Measurements from ENCODE around the gene SRD5A1. TPM values are rescaled to one million over a fixed set of nuclear protein-coding genes. Genes with fewer than 3 reads are reported as not detected.

Gene SRD5A1
- total and polyA plus RNA-seq, 2 of the 8 experiments (the other 6 are each of a cell fraction or from before 2014, with no cell fraction given), result 34.7 to 42.4 TPM

- Histone ChIP-seq H3K4me2 (ENCODE audit: insufficient read depth in 1 of 2, low read depth in 2 of 2, low read length in 2 of 2) (no peak overlapping the region), H4K8ac (ENCODE audit: extremely low read depth, insufficient read depth, low read length) (no peak overlapping the region), H4K91ac (replicated peaks; ENCODE audit: insufficient read length, low read length) (no peak overlapping the region), H2BK20ac (ENCODE audit: low read length) (no peak overlapping the region), H3K79me2 (ENCODE audit: control insufficient read depth in 1 of 2, insufficient read depth in 2 of 2, low read length in 2 of 2) (no peaks in the 10 kb centered on the region), H2BK15ac (ENCODE audit: low read length) (no peak overlapping the region), H2BK5ac (ENCODE audit: low read depth, low read length) (no peak overlapping the region), H3K9me3 (ENCODE audit: insufficient read depth in 2 of 2, low read depth in 1 of 2, low read length in 1 of 2) (no peaks in the 10 kb centered on the region; a peak in 1 of 4 replicates), H2AK5ac (ENCODE audit: low read depth, low read length) (no peak overlapping the region), H3K4ac (replicated peaks; ENCODE audit: insufficient read length, low read depth, low read length) (no peak overlapping the region), H3K27me3 (replicated peaks in 1 of 4; ENCODE audit: control insufficient read depth in 3 of 4, extremely low read depth in 1 of 4, insufficient read depth in 3 of 4, low read length in 3 of 4) (peaks cover 0 to 19% (median 18%) of the 10 kb centered on the region in 4 experiments; a peak in 6 of 7 replicates), H2BK12ac (ENCODE audit: low read depth, low read length) (no peak overlapping the region), H3K27ac (ENCODE audit: low read depth, low read length) (no peak overlapping the region), H4K20me1 (replicated peaks in 1 of 2; ENCODE audit: control insufficient read depth in 1 of 2, insufficient read depth in 2 of 2, low read length in 2 of 2) (no peaks in the 10 kb centered on the region), H3K9ac (replicated peaks in 1 of 4; ENCODE audit: extremely low read depth in 1 of 4, low read depth in 3 of 4, low read length in 3 of 4) (no peak overlapping the region), H3K14ac (ENCODE audit: insufficient read length) (no peak overlapping the region), H3K36me3 (ENCODE audit: control insufficient read depth in 2 of 4, insufficient read depth in 4 of 4, low read length in 3 of 4) (no peaks in the 10 kb centered on the region), H2AFZ (ENCODE audit: low read length) (no peak overlapping the region), H3K4me3 (ENCODE audit: extremely low read depth in 1 of 4, insufficient read depth in 2 of 4, low read depth in 3 of 4, low read length in 4 of 4) (no peak overlapping the region), H3K56ac (replicated peaks; ENCODE audit: insufficient read length, low read depth, low read length) (no peak overlapping the region), H3K79me1 (ENCODE audit: low read depth, low read length) (no peaks in the 10 kb centered on the region), H2BK120ac (replicated peaks; ENCODE audit: low read depth, low read length) (no peak overlapping the region), H3K4me1 (replicated peaks in 1 of 4; ENCODE audit: control insufficient read depth in 3 of 4, insufficient read depth in 4 of 4, low read length in 3 of 4) (peaks cover 0 to 7% (median 3%) of the 10 kb centered on the region in 4 experiments; a peak in 6 of 7 replicates), H3K18ac (ENCODE audit: extremely low read depth, low read length) (no peak overlapping the region), H3K23me2 (ENCODE audit: low read depth, low read length) (peaks cover 7% of the 10 kb centered on the region; the same call in 1 of the 2 replicates), H3K23ac (ENCODE audit: insufficient read length) (no peak overlapping the region), H4K5ac (ENCODE audit: insufficient read length, low read depth, low read length) (no peak overlapping the region)
- ChIA-PET CTCF (ENCODE audit: partially characterized antibody) (interaction anchor here (0.6 to 1.0 kb wide), 2 partner anchors 8 to 98 kb away, joined by 3 read pairs; no protein-coding TSS in a partner anchor), POLR2A (ENCODE audit: partially characterized antibody) (no interaction called here)
- DNase-seq (ENCODE audit: low read depth in 1 of 2, low spot score in 2 of 2) (no peak), FAIRE-seq (no peak)
- 86% methylated on average over 6 of the region's 6 CpGs; no CpG with 5 or more reads in 1 of the 2 experiments for WGBS, 2 experiments (ENCODE audit: extremely low coverage in 1 of 2, insufficient coverage in 1 of 2, insufficient read length in 1 of 2, insufficient replicate concordance in 2 of 2, low coverage in 1 of 2, low lambda C conversion rate in 2 of 2, missing lambda C conversion rate in 1 of 2)
- TF ChIP-seq EP300 (IDR thresholded peaks at IDR 0.05; ENCODE audit: borderline replicate concordance in 1 of 2, low read depth in 2 of 2, low read length in 2 of 2), result no peak
- no peak for TF ChIP-seq GTF2F1 (IDR thresholded peaks at IDR 0.05; ENCODE audit: borderline replicate concordance, low read depth, low read length)
- no peak for TF ChIP-seq NRF1 (IDR thresholded peaks at IDR 0.05; ENCODE audit: low read depth, low read length)
- no peak for TF ChIP-seq NANOG (IDR thresholded peaks at IDR 0.05; ENCODE audit: insufficient read depth, low read depth, low read length, poor library complexity, severe bottlenecking)
- TF ChIP-seq SAP30 (IDR thresholded peaks at IDR 0.05; ENCODE audit: insufficient read depth, insufficient replicate concordance, low read length), result no peak
- TF ChIP-seq BCL11A (IDR thresholded peaks at IDR 0.05; ENCODE audit: low read depth in 2 of 2, low read length in 2 of 2), result no peak
- no peak for TF ChIP-seq GABPA (IDR thresholded peaks at IDR 0.05; ENCODE audit: borderline replicate concordance, insufficient read depth, low read length)
- no peak for TF ChIP-seq SP4 (IDR thresholded peaks at IDR 0.05; ENCODE audit: low read length)
- TF ChIP-seq TAF1 (IDR thresholded peaks at IDR 0.05; ENCODE audit: low read depth, low read length), result no peak
- TF ChIP-seq TCF12 (IDR thresholded peaks at IDR 0.05; ENCODE audit: low read depth, low read length), result no peak
- TF ChIP-seq BRCA1 (IDR thresholded peaks at IDR 0.05; ENCODE audit: low read depth, low read length), result no peak
Measured at GRCh38 chr5:6585168-6585567, 48.1 kb upstream of the SRD5A1 start.

All from H1 (cell line).